GM18858 (cell line): ENCODE data around the gene SMC2.

ENCODE experiments used
- ATAC-seq: cut with Tn5 transposase; IDR thresholded peaks from one replicate; pipeline ENCODE4 v1.9.1; 2021; ENCODE audit not compliant: unreplicated experiment

Gene SMC2

GRCh38 chr9:104093647-104094533 is at the start of gene SMC2:
SMC2 (plus strand) TSS chr9:104094309; CDS start chr9:104095385, 1,076 bp downstream.
- peak; percentile 77 for ATAC-seq

DNA sequence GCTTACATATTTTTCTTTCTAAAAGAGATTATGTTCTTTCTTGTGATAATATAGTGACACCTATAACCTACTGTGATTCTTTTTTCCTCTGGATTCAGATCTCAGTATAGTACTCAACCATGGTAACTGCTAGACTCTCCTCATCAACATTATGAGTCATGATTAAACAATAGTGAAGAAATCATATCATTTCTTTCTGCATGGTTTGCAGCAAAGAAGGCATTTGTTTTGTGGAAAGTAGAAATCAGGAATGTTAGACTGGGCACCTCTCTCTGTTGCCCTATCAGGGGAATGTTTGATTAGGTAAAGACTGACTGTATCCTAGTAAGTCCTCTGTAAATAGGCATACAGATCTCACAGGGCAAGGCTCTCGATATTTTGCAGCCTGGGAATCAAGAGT is 25.6 kb upstream of the SMC2 start:
- ATAC-seq = no peak

DNA sequence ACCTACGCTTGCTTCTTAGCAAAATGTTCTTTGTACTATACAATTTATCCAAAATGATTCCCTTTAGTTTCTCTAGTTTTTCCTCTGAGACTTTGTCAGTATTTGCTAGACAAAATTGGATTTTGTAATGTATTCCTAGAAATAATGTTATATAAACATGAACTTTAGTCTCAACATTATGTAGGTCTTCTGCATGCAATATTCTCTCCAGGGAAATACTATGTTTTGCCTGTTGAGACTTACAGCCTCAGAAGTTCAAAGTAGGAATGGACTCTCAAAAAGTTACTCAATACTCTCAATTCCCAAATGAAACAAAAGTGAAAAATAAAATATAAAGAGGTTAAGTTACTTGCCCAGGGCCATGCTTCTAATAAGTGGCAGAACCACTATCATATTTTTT is 24.8 kb upstream of the SMC2 start:
- ATAC-seq = no peak

- no peak for ATAC-seq
These were observed 22.5 kb upstream of the SMC2 start for GRCh38 chr9:104071589-104071988.

DNA sequence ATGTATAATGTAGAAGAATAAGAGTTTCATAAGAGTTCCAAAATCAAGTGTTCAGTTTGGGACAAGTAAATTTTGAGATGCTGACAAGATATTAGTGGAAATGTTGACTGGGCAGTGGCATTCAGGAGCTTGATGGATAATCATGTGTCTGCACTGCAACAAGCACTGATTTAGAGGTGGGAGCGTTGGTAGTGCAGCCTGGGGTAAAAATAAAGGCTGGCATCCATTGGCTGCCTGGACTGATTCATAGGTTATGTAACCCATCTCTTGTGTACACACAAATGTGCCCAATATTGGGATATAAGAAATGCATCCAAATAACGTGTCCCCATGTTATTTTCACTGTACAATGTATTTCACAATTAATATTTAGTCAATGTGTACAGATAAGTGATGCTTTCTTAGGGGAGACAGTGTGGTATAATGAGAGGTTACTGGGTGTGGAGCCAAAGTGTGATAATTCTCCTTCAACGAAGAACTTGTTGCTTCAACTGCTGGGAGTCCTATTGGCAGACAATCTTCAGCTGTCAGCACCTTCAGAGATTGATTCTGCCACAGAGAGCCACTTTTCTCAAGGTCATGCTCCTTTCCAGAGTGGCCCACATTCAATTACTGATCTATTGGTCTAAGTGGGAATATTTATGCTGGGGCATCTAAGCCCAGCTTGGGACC is 20.9 kb upstream of the SMC2 start:
- no peak for ATAC-seq

DNA sequence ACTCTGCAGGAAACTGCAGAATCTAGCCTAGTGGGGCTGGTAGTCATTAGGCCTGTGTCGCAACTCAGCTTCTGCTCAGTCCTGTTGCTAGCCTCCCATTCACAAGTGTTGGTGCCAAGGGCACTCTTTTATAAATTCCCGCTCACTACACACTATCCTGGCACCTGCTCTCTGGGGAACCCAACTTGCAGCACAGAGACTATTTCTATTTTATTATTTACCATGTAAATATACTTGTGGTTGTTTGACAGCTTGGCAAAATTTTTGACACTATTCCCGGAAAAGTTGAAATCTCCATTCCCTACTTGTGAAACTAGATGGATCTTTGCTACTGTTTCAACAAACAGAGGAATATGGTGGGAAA is 20.4 kb upstream of the SMC2 start:
- ATAC-seq = no peak

DNA sequence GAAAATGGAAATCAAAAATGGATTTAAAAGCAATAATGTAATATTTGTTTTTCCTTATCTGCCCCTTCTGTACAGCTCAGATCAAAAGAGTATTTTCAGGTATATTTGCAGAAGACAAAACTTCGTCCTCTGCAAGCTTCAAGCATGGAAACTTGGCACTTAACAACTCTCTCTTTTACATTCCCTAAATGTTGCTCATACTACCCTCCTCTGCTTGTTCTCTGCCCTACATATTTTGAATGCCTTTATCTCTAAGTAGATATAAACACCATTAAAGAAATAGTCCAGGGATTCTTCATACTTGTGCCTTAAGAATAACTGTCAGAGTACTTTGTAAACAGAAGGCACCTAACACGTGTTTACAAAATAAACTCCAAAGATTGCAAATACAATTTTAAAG is 19.2 kb upstream of the SMC2 start:
- ATAC-seq = no peak

DNA sequence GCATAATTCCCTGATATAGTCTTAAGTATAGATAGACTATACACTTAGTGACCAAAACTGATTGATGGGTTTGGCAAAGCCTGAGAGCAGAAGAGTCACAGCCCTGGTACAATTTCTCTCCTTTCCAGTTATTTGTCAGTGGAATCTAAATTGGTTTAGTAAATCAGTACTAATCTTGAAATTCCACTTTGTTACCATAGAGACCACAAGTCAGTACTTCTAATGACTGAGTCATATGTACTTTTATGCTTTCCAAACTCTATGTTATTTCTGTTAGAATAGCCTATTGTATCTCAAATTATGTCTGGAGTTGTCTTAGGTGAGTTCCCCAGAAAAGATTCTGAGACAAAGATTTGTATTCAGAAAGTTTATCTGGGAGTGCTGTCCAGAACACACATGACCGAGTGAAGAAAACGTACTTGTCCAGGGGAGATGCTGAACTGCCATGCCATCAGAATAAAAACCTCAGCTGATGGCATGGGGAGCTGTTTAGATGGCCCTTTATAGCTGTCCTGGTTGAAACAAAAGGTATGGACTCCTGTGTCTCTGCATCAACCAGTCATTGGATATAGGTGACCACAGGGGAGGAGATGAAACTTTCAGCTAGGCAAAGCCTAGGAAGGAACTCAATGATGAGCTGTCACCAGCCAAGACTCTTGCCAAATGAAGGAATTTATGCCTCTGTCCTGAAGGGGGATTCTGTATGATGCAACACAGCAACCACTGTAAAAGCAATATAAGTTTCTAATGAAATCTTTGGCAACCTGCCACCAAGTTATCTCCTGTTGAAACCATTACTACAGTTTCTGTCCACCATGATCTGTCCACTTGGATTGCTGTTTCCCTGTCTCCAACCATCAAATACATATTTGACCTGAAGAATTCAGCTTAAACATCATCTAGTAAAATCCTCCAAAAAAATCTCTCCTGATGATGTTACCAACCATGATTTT is 18.0 kb upstream of the SMC2 start:
- ATAC-seq = no peak

DNA sequence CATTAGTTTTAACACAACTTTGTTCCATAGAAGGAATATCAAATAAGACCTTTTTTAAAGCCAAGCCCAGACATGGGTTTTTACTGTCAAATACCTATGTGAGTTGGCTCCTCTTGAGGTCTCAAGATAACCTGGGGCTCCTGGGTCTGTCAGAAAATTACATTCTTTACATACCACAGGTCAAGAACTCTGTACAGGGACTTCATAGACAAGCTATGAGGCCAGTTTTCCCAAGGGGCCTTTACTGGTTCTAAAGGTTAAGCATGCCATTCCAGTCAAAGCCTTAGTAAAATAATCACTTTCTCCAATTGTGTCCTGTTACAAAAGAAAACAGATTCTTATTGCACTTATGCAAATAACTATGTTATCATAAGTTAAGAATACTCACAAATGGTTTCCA is 15.5 kb upstream of the SMC2 start:
- ATAC-seq = no peak

GRCh38 chr9:104080983-104081382 is 13.1 kb upstream of the SMC2 start:
- no peak for ATAC-seq

DNA sequence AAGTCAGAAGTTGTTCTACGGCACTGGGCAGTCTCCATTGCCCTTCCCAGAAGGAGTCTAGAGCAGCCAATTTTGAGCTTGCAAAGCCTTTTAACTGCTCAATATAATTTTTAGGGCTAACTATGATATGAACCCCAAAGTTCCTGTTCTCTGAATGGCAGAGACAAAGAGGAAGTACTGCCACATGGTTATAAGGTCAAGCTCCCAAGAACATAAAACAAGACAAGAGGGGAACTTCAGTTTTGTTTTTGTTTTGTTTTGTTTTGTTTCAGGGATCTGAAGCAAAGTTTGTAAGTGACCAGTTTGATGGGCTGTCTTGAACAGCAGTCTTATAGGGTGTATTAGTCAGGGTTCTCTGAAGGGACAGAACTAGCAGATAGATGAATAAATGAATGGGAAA is 11.9 kb upstream of the SMC2 start:
- no peak for ATAC-seq

DNA sequence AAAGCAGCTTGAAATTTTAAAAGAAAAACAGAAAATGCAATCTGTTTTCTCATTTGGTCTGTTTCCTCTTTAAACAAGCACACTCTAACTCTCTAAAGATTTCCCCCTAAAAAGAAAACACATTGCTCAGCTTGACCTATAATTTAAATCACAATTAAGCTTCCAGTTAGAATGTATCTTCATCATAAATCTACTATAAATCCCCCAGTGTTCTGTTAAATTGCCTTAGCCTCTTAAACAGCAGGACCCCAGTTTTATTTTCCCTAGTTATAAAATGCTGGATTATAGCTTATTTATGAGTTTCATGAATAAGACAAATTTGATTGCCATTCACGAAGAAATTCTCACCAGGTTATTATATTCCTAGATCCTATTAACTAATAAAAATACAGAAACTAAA is 8.6 kb upstream of the SMC2 start:
- no peak for ATAC-seq

GRCh38 chr9:104087894-104088293 is 6.2 kb upstream of the SMC2 start:
- no peak for ATAC-seq

- ATAC-seq = no peak
These were observed 5.7 kb upstream of the SMC2 start for GRCh38 chr9:104088416-104088815.

- no peak for ATAC-seq
These were observed 3.5 kb upstream of the SMC2 start for GRCh38 chr9:104090578-104090977.

- ATAC-seq = no peak
These were observed 3.0 kb upstream of the SMC2 start for GRCh38 chr9:104091116-104091515.

- ATAC-seq = no peak
These were observed 2.4 kb upstream of the SMC2 start for GRCh38 chr9:104091708-104092107.

- no peak for ATAC-seq
These were observed 1.9 kb upstream of the SMC2 start for GRCh38 chr9:104092192-104092591.

DNA sequence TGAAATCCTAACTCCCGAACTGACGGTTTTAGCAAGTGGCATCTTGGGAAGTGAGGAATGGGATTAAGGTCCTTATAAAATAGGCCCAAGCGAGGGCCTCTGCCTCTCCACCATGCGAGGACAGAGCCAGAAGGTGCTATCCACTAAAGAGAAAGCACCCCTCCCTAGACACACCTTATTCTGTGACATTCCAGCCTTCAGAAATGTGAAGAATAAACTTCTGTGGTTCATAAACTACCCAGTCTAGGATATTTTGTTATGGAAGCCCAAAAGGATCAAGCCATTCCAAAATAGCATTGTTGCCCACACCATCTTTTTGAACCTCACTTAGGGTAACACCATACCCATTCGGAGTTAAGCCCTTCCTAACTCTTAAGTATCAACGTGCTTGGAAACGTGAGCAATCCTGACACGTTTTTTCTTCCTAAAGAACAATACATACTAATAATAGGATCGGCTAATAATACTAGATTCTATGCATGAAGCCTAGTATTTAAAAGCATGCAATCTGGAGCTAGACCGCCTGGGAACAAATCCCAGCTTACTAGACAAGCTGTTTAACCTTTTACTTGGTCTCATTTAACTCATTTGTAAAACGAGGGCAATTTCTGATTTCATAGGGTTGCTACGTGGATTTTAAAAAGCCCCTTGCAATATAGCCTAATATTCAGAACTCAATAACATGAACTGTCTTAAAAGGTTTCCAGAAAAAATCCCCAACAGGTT is 1.1 kb upstream of the SMC2 start:
- ATAC-seq = no peak

DNA sequence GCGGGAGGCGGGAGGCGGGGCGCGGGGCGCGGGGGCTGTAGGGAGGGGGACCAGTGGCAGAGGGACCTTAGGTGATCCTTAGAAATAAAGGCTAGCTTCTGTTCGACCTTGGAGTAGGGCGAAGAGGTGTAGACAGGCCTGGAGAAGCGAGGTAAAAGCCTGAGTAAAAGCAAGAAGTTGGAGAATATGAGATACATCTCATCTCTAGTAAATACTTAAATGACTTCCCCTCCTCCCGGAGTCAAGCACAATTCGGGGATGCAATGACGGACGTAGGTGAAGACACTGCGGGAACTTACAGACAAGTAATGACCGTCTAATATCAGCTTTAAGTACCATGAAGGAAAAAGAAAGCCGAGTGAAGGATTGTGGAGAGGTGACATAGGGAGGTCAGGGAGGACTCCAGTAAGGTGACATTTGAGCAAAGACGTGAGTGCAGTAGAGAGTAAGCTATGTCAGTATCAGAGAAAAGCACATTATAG is 466 bp downstream of the SMC2 start:
- peak; percentile 16 for ATAC-seq

GRCh38 chr9:104099630-104100029 is 5.5 kb downstream of the SMC2 start:
- ATAC-seq = no peak
